ENCODE data around the gene GDNF. TPM values are rescaled to one million over a fixed set of nuclear protein-coding genes. Genes with fewer than 3 reads are reported as not detected.

Gene GDNF
- total RNA-seq, 1 donor from 2014 or later = not detected

DNA sequence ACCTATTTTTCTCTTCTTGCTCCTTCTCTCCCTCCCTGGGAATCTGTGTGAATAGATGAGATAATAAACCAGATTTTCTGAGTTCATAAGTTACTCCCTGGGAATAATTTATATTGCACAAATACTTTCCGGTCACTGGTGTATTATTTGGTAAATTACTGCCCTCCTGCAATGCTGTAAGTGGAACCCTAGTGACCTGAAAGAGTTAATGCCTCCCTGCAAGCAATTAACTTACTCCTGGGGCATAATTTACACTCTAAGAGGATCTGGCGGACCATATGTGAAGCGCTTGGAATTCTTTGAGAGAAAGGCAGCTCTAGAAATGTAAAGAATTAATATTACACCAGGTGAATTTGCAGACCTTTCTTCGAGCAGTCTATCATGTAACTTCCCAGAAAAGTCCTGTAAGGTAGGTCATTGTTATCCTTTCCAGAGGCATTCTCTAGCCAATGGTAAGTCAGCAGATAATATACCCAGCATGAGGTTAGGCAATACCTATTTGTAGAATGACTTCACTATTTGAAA lies 7.0 kb upstream of the GDNF start:
- DNase-seq = no peak

DNA sequence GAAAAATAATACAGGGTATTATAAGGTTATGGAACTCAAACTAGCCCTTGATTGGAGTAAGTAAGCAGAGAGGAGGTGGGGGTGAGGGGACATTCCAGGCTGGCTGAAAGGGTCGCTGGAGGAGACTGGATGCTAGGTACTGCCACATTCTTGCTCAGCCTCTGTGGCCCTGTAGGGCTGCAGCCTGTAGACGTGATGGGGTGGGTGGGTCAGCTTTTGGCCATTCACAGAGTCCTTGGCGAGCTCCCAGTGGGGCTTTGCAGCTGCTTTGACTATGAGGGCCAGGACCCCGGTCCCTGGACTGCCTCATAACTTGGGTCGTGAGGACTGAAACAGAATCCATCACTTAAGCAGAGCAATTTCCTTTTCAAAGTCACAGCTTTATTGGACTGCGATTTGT lies 4.2 kb upstream of the GDNF start:
- DNase-seq = no peak

DNA sequence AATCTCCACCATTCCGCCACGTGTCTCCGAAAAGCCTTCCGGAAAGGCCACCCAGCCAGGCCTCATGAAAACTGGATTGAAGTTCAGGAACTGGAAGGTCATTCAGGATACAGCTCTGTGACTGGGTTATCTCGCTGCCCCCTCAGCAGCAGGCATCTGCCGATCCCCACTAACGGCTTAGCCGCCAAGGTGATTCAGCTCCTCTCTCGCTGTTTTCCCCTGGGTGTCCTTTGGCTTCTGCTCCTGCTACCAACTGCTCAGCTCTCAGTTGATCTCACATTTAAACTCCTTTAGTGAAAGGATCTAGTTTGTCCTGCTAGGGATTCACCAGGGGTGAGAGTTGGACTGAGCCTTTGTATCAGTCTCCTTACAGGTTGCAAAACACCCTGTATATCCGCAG lies 2.2 kb upstream of the GDNF start:
- DNase-seq = no peak

DNA sequence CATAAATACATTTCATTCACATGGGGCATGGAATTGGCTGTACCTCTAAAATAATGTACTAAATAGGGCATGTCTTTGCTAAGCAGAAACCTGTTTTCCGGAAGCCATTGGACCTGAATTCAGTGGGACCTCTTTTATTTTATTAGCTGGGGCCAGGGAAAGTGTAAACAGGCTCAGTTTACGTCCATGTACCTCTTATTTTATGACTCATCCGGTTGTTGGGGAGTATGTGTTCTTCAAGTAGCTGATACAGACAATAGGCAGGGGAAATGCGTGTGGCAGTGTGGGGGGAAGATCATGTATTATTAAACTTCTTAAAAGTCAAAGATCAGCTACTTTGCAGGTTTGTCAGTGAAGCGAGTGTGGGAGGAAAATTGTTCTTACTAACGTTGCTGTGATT lies 1.4 kb upstream of the GDNF start:
- no peak for DNase-seq

DNA sequence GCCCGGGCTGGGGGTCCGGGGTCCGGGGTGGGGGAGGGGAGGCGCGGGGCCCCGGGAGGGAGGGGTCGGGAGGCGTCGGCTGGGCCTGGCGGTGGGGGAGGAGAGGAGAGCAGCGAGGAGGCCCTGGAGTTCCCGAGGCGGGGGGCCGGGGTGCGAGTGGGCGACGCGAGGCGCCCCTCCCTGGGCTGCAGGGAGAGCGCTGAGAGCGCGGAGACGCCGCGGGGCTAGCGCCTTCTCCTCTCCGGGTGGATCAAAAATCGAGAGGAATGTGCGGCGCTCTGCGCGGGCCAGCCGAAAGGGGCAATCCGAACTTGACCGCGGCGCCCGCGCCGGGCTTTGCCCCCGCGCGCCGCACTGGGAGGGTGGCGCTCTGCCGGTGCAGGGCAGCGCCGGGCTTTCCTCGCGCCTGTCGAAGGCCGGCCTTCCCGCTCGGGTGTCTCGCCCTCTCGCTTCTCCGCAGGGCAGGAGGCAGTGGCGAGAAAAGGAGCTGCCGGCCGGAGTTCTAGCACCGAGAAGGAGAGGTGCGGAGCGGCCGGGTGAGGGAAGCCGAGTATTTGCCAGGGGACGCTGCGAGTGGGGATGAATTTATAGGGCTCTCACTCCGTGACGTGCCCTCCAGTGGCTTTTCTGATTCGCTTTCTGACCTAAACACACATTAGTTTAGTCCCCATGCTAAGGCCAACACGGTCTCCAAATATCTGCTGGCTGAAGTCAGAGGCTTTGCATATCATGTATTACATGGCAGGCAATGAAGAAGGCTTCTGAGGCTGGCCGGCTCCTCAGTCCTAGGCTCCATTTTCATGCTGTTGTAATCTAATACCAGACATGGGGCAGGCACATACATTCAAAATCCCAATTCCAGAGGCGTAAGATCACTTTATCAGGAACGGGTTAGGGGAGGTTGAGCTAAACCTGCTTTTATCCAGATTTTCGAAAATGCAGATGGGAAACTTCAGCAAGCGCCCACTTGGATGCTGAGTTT lies 503 bp upstream of the GDNF start:
- no peak for DNase-seq

DNA sequence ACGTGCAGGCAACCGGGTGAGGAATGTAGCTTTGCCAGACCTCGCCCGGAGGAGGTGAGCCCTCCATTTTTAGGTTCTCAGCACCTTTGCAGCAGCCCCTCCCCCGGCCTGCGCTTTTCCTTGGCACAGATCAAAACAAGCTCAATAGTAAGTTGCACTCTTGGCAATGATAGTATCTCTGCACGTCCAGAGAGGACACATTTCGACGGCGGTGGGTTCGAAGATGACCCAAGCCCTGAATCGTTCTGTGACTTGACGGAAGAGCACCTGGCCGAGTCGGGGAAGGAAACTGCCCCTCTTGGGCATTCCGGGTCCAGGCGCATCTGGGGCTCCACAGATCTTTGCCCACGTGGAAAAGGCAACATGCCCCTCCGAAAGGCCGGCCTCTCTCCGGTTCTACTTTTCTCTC lies 904 bp downstream of the GDNF start:
- no peak for DNase-seq

DNA sequence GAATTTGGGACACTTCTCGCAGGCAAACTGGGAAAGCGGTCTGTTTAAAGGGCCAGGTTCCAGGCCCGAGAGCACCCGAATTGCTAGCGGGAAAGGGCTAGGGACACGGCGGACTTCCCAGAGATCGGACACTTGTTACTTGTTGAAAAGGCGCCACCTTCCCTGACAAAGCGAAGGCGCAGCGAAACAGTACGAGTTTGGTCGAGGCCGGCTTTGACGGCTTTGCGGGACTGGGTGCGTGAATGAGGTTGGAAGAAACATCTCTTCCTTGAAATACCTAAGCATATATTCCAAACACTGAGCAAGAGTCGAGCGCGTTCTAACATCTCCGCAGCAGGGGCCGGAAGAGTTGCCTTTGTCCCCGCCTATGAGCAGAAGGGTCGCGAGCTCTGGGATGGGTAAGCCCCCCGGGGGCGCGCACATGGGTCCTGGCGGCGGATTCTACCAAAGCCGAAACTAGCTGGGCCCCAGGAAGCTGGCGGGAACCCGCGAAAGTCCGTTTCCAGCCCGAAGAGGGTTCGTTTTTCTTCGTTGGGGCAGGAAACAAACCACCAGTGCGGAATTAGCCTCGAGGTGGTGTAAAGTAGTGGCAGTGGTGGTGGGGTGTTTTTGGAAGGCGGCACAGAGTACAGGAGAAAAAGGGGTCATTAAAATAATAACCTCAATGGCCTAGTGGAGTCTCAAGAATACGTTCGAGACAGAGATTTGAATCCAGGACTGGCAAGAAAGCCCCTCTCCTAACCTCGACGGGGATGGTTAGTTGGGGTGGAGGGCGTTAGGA lies 1.5 kb downstream of the GDNF start:
- no peak for DNase-seq

DNA sequence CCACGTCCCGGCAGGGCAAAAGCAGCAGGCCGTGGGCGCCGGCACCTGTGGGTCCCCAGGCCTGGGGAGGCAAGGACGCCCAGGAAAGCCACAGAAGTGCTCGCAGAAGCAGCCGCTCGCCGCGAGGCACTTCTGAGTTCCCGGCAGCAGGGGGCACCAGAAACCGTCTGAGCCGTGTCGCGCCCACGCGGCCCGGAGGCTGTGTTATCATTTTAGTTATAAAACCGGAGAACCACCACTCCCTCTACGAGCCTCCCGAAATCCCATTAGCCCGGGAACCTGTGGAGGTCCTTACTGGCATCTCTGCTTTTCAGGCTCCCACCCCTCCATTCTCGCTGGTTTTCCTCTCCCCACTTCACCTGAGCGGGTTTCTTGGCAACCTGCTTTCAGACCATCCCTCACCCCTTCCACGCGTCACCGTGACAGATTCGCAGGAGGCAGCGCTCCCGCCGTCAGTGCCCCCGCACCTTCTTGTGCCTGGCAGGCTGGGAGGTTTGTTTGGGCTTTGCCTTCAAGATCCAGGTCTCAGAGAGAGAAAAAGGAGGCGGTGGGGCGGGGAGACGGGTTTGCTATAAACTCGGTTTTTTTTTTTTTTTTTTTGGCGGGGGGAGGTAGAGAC lies 2.3 kb downstream of the GDNF start:
- DNase-seq = peak; percentile 52

DNA sequence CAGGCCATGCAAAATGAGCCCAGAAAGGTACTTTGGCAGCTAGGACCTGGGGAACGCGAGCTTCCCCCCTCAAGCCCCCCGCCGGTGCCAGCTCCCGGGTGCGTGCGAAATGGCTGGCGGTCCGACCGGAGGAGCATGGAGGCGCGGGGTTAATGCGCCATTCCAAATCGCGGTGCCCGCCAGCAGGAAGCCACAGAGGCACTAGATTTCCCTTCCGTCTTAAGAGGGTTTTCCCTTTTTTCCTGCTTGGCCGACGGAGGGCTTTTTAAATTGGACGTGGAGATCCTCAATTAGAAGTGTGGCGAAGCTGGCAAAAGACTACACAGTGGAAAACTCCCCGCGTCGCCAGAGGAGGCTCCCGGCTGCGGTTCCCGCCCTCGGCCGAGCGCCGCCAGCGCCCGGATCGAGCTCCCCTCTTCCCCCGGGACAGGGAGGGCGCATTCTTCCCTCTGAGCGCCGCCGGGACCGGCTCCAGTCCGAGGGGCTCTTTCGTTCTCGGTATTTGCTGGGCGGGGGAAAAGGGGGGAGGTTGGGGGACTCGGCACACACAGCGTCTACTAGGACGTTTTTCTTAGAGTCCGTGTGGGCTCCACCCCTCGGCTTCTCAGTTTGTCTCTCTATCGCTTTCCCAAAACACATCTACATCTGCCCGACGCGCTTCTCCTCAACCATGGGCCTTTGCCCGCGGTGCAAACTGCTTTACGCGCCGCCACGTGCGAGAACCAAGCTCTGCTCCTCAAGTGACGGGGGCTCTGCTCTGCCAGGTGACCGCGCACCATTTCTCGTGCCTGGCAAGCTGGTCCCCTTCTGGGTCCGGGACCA lies 3.0 kb downstream of the GDNF start:
- no peak for DNase-seq

DNA sequence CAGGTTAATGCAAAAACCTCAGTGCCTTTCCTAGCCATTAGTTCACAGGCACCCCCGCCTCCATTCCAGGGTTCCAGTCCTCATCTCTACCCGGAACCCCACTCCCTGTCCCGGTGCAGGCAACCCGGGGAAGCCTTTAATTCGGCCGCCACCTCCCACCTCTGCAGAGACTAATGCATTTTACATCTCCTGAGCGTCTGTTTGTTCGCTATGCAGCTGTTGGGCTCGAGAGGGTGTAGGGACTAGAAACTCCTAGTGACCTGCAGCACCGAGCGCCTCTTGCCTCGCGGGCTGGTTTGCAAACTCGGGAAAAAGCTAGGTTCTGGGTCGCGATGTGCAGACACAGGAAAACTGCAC lies 3.6 kb downstream of the GDNF start:
- DNase-seq = no peak

DNA sequence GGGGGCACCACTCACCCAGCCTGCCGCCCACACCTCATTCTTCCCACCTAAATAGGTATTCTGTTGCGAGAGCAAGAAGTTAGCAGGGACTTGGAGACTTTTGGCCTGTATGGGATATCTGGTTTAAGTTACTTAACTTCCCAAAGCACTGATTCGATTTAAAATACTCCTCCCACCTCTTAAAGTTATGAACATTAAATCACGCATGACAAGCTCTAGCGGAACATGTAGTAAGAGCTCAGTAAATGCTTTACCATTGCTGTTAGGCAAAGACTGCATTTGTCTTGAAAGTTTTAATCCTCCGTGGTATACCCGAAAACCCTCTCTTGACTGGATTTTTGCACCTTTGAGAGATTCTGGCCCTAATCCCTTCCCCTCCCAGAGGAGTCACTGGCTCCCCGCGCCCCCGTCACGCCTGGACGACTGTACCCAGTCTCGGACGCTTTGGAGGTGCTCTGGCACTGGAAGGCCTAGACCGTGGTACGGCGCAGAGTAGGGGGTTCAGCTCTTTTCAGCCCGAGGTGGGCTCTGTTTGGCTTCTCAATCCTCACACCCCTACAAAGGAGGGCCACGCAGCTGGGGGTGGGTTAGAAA lies 4.4 kb downstream of the GDNF start:
- DNase-seq = no peak

DNA sequence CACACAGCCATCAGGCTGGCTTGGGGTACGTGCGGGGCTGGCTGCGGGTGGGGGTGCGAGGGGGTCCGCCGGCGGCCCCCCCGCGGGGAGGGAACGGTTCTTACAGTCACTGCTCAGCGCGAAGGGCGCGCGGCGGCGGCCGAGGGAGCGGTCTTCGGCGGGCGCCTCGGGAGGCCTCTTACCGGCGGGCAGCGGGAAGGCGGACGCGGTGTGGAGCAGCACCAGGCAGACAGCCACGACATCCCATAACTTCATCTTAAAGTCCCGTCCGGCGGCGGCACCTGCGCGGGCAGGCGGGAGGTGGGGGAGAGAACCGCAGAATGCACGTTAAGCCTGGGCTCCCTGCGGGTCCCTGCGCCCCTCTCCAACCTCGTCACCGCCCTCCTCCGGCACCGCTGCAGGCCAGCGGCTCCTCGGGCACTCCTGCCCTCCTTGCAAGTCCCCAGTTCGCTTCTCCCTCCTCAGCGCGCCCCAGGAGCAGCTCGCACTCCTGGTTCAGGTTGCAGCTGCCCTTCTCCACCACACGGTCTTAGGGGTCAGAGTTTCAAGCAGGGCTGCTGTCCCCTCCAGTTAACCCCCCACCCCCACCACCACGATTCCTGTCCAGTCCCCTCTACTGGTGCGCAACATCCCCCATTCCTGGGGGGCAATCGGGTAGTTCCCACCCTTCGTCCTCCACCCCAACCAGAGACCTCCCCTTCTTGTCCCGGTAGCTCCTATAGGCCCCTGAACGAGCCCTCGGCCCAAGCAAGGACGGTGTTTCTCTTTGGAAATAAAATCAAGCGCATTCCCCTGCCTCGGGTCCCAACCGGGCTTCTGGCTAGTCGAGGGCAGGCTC lies 5.1 kb downstream of the GDNF start:
- no peak for DNase-seq

DNA sequence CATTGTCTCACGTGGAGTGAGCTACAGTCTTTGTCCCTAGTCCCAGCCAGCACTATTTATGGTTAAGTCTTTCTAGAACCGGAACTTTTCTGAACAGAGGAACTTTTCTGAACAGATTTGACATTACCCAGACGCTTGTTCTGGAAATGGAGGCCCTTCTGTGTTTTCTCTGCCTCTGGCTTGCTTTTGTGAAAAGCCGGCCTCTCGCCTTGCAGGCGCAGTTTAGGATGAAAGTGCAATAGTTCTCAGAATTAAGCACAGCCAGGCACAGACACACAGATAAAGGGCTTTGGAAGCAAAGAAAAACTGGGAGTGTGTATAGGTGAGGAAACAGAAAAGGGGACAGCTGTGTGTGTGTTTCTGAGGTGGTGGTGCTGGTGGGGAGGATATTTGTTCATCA lies 5.9 kb downstream of the GDNF start:
- no peak for DNase-seq

DNA sequence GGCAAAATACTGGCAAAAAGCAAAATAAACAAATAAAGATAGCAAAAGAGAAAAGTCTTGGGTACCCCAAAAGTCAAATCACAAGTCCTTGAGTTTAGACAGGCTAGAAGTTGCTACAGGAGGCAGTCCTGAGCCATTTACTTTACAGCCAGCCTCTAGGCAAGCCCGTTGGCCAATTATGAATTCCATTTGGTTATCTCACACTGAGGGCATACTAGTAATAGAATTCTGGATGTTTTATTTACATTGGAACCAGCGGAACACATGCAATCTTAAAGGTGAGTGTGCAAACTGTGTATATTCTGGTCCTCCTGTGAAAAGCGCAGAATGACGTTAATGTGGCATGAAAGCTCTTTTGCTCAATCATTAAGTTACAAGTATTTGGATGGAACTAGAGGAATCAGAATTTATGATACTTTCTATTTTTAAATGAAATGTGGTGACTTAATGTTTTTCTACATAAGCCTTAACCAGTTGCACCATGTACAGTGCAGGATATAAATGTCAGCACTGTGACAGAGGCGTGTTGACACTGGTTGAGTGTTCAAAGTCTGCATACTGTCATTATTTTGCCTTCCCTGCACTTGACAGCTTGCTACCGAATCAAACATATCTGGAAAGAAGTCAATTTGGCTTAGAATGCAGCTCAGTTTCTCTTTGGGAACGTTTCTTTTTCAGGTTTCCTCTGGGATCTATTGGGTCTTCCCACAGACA lies 7.9 kb downstream of the GDNF start:
- no peak for DNase-seq

DNA sequence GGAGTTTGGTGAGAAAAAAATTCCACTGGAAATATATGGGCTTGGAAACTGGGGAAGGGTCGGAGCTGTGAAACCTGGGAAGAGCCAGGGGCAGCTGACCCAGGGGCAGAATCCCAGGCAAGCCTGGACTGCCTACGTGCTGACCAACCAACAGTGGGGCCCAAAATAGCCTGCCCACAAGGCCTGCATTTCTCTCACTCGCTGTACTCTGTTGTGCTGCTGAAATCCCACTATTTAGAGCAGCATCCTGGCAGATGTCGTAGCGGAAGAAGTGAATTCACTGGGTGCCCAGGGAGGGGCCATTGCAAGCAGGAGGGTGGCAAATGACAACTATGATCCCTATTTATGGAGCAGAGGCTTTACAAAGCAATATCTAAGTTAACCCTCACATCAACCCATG lies 9.5 kb downstream of the GDNF start:
- DNase-seq = no peak

DNA sequence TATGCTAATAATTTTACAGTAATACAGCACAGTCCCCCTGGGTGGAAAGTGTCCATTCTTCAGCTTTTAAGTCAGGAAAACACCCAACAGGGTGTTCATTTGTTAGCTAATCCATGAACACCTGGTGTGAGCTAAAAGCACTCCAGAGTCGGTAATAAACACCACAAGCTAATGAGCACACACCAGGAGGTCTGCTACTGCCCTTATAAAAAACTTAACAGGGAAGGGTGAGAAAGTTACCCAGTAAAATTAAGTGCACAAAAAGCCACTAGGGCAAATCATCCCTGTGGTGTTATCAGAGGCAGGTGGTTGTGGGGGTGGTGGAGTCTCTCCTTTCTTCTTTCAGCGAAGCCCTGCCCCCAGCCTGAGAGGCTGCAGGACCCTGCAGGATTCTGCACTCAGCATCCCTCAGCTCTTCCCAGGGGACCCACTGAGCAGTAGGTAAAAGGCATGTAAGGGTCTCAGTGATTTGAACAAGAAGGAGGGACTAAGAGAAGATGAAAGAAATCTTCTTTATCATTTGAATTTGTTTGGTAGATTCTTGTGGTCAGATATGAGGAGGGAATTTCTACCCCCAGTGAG lies 14.4 kb downstream of the GDNF start:
- no peak for DNase-seq

DNA sequence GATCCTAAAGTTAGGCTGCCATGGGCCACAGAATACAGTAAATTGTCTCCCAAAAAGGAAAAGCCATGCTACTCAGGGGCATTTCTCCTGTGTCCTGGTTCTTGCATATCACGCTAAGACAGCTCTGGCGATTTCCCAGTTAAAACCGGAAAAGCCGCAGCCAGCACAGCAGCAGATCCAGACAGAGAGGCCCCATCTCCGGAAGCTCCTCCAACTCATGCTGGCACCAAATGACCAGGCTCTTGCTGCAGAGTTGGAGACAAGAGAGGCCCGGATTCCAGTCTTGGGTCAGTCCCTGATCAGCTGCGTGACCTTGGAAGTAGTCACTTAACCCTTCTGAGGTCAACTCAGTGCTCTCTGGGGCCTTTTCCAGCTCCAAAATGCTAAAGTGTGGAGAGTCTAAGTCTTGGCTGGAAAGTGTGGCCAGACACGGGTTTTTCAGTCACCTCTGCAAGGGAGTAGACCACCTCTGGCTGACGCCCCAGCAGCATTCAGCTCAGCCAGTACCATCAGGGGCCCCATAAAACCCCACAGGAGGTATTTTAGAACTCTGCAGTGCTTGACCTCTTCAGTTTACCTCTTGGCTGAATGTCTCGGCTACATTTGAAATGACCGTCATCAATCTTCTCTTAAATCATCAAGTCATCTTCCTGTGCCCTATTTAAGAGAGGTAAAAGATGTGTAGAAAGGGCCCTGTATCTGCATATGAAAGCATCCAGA lies 16.2 kb downstream of the GDNF start:
- DNase-seq = no peak

DNA sequence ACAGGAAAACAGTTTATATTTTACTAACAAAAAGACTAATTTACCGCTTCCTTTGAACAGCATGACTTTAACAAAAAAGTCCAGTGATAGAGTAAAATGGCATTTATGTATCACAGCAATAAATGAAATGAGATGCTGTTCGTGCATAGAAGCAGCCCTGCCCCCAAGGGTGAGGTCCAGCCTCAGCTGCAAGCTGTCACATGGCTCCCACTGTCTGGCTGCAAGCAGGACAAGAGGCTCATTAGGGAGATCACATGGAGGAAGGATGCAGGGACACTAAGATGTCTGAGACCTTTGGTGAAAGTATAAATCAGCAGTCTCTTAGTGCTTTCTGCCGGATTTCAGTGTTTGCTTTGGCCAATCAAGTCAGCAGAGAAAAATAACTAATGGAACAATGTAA lies 23.0 kb downstream of the GDNF start:
- DNase-seq = peak; percentile 54

DNA sequence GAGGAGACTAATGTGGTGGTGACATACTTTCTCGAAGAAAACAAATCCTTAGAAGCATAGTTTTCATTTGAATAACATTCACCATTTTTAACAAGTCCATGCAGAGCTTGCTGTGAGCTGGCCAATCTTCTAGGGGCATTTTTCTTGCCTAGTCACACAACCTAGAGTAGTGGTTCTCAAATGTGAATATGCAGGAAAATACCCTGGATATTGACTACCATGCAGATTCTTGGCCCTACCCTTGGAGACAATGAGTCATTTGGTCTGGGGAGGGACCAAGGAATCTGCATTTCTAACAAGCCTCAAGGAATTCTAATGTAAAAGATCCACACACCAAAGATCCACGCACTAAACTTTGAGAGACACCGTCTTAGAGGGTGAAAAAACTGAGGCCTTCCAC lies 23.5 kb downstream of the GDNF start:
- DNase-seq = no peak
